Stimulated activated CD8-positive, alpha-beta memory T cell treated with anti-CD3 and anti-CD28 coated beads, Interleukin-12 subunit alpha, Interleukin-12 subunit beta, amount 100 ng/mL, for 1 hour (primary cell): Measurements from ENCODE around the gene DNAJC17.

Experiments used
- DNase-seq: peaks from one replicate; pipeline ENCODE4 v3.0.0-alpha.2; 2020; ENCODE audit warnings: low read depth

The DNAJC17 gene

DNA sequence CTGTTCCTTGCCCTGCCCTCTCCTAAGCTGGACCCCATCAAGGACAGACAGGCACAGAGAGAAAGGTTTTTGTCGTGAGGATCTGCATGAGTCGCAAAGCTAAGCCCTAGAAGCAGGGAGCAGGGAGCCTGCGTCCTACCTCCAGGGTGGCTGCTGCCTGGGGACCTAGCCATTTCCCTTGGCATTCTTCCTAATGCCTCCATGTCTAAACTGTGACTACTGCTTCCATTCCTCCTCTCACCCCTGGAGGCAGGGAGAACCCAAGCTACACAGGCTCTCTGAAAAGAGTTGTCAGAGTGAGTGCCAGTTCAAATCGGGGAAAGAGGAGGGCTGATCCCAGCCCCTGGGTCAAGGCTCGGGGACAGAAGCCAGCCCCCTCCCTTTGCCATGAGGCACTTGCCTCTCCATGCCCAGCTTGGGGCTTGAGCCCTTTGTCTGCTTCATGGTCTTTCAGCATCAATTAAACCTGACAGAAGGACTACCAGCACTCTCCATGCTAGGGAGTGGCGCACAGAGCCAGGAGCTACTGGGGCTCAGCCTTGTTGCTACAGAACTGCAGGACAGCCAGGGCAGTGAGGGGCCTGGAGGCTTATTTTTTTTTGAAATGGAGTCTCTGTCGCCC is 41.0 kb downstream of the DNAJC17 start:
- DNase-seq = no peak

DNA sequence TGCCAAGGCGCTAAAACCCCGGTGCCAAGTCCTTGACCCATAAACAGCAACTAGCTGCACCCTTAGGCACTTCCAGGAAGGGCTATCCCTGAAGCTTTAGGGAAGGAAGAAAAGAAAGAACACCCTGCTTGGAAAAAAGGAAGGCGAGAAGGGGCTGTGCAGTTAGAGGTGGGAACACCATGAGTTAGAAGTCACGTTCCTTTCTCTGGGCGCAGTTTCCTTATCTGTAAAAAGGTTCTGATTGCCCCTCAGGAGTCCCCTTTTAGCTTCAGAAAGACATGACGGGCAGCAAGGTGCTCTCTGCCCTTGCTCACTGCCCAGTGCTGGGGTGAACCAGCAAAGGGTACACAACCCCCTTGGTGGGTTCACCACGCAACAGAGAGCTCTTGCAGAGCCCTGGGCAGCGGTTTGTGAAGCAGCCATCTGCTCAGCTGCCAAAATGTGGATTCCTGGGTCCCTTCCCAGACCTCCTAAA is 42.6 kb downstream of the DNAJC17 start:
- no peak for DNase-seq

DNA sequence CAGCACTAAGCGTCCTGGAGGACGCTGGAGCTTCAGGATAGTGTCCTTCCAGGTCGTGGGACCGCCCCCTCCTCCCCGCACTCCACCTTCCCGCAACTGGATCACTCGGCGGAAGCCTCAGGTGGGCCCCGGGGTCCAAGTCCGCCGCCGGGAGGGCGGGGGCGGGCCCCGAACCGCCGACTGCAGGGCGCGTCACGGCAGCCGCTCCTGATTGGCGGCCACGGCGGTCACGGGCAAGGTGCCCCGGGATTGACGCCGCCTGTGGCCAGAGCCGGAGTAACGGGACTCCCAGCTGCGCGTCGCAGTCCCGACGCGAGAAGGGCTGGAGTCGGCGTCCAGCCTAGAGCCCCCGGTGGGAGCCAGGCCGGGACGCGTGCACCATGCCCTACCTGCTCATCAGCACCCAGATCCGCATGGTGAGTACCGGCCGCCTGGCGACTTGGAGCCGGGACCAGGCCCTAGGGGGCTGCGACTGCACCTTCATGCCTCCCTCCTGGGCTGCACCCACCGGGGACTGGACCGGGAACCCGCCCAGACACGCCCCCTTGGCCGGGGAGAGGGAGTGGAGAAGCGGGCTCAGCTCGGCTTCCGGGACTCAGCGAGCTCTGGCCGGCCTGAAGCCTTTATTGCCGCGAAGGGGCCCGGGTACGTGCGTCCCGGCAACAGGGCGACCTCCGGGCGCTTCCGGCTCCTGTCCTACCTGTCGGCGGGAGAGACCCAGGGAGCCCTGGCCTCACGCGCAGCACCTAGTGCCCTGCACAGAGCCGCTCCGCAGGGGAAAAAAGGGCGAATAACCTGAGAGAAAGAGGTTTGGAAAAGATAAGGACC is 43.3 kb downstream of the DNAJC17 start, which contains the start of gene GCHFR:
Gene GCHFR (plus strand): TSS at position 268 of the 828 bp plus-strand sequence. CDS start 113 bp downstream, at position 381.
- no peak for DNase-seq

DNA sequence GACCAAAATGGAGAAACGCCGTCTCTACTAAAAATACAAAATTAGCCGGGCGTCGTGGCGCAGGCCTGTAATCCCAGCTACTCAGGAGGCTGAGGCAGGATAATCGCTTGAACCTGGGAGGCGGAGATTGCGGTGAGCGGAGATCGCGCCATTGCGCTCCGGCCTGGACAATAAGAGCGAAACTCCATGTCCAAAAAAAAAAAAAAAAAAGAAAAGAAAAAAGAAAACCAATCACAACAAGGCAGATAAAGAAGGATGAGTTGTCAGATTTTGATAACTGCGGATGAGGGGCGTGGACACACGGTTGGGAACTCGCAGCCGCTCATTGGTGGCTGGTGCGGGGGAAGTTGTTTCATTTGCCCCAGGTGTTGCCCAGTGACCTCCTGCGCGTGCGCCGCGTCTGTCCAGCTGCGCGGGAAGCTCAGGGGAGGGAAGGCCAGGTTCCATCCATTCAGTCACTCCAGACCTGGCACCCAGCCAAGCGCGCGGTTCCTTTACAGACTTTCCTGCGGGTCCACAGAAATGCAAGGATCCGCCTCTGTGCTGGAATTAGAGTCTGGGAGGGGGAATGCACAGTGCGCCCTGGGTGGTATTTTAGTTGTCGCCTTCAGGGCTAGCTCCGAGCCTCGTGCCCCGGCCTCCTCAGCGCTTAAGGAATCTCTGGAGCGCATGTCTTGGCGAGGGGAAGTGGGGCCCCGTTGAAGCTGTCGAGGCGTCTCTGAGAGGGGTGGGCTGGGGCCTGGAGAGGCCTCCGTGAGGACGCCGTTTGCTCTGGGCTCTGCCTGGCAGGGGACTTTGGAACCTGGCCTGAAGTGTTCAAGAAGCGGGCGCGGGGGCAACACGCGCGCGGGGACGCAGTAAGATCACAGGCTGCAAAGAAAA is 44.1 kb downstream of the DNAJC17 start:
- no peak for DNase-seq

DNA sequence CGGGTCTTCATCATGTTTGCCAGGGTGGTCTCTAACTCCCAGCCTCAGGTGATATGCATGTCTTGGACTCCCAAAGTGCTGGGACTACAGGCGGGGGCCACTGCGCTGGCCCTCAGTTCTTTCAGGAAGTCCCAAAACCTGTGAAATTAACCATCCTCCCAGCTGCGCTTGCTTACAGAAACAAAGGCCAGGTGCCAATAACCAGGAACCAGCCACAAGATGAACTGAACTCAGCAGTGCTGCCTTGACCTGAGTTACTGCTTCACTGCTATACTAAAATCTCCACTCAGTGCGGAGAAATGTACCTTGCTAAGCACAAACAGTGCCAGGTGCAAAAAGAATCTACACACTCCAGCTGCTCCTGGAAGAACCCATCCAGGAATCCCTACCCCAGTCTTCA is 47.3 kb downstream of the DNAJC17 start:
- DNase-seq = no peak

DNA sequence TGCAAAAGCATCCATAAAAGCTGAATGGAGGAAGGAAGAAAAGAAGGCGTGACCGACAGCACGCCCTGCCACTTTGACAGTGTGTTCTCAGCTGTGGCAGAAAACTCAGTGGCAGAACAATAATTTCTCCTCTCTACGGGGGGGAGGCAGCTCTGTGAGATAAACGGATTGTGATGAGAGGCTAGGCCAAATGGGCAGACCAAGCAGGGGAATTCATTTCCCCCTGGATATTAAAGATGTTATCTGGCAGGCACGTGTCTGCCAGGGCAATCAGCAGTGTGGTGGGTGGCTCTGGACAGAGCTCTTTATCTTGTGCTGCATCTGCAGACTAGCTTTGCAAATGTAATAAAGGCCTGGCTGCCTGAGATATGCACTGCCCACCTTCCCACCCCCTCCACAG is 50.3 kb downstream of the DNAJC17 start:
- no peak for DNase-seq

DNA sequence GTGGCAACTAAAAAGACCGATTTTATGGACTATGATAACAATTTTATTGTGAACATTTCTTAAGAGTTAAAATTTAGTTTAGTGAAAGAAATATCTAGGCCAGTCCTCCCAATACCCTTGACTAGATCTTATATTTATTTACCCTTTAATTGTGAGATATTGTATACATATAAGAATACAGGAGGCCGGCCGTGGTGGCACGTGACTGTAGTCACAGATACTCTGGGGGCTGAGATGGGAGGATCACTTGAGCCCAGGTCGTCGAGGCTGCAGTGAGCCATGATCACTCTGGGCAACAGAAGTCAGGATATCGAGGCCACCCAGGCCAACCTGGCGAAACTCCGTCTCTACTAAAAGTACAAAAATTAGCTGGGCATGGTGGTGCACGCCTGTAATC is 51.5 kb downstream of the DNAJC17 start:
- no peak for DNase-seq

DNA sequence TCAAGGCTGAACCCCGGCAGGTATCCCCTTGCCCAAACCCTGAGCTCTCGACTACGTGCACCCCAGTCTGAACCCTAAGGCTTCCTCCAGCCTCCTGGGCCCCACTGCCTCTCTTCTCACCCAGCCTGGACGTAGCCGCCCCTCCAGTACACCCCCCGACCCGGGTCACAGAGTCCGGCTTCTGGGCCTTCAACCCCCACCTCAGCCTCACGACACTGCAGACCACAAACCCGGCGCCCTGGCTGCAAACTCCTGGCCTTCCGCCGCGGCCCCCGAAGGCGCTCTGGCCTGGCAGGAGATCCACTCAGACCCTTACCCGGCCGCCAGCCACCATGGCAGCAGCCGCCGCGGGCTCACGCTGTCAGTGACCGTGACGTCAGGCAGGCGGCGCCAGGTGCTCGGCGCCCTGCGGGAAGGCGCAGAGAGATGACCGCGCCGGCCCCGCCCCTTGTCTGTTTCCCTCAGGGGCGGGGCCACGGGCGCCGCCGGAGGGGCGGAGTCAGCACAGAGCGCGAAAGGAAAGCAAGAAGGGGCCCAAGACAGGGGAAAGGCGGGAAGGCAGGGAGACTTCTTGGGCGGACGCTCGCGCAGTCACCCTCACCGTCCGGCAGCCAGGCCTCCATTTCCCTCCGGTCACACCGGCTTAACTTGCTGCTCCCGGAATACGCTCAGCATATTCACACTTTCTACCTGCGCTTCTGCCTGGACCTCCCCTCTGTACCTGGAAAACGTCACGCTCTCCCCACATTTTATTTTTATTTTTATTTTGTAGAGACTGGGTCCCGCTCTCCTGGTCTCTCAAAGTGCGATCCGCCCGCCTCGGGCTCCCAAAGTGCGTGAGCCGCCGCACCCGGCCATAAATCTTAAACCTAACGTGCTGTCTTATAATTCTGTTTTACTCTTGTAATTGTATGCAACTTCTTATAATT is 52.1 kb downstream of the DNAJC17 start, which contains the start of gene RMDN3:
Gene RMDN3 (minus strand): TSS at position 372 of the 929 bp plus-strand sequence. CDS start 471 bp downstream, outside the sequence.
- DNase-seq = peak; percentile 83

DNA sequence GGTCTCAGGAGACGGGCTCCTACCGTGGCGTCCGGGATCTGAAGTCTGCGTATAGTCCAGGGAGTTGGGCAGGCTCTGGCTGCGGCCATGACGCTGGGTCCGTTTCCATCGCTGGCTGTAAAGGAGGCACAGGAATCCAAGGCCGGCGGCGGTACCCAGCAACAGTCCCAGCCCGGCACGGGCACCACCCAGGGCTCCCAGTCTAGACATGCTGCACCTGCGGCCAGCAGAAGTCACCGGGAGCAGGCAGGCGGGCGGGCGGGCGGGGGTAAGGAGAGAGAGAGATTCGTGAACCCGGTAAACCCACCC is 52.7 kb downstream of the DNAJC17 start:
- DNase-seq = no peak

DNA sequence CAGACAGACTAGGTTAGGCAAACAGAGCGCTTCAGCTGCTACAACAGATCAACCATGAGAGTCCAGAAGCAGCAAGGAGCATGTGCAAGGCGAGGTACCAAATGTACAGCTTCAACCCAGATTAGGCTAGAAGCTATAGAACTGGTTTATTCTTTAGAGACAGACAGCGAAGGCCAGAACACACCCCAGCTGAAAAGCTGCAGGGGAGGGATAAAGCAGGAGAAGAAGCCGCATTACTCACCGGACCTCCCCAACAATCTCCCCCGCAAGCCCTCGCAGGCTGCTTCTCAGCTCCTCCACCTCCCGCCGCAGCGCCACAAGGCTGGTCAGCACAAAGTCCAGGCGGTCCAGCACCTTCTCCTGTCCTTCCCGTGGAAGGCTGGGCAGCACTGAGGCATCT is 55.5 kb downstream of the DNAJC17 start:
- DNase-seq = no peak

DNA sequence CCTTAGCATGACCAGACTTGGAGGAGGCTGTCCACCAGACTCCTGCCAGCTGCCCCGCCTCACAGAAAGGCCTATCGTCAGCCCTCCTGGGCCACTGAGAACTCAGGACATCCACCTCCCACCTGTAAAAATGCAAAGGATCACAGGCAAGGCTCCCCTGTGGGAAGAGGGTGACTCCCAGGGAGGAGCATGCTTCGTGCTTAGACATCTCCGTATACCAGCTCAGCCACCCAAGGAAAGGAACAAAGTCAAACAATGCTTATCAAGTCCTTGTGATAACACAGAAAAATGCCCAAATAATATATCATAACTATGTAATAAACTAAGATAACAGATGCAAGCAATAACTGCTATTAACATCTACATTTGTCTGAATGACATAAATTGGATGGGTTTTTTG is 56.4 kb downstream of the DNAJC17 start:
- DNase-seq = no peak

DNA sequence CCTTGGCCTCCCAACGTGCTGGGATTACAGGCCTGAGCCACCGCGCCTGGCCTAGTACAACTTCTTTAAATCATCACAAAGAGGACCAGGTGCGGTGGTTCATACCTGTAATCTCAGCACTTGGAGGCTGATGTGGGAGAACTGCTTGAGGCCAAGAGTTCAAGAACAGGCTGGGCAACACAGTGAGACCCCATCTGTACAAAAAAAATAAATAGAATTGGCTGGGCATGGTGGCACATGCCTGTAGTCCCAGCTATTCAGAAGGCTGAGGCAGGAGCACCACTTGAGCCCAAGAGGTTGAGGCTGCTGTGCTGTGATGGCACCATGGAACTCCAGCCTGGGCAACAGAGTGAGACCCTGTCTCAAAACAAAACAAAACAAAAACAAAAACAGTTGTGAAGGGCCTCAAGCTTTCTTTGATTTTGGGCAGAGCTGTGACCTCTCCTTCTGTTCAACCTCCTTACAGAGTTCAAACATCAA is 58.1 kb downstream of the DNAJC17 start:
- DNase-seq = no peak

DNA sequence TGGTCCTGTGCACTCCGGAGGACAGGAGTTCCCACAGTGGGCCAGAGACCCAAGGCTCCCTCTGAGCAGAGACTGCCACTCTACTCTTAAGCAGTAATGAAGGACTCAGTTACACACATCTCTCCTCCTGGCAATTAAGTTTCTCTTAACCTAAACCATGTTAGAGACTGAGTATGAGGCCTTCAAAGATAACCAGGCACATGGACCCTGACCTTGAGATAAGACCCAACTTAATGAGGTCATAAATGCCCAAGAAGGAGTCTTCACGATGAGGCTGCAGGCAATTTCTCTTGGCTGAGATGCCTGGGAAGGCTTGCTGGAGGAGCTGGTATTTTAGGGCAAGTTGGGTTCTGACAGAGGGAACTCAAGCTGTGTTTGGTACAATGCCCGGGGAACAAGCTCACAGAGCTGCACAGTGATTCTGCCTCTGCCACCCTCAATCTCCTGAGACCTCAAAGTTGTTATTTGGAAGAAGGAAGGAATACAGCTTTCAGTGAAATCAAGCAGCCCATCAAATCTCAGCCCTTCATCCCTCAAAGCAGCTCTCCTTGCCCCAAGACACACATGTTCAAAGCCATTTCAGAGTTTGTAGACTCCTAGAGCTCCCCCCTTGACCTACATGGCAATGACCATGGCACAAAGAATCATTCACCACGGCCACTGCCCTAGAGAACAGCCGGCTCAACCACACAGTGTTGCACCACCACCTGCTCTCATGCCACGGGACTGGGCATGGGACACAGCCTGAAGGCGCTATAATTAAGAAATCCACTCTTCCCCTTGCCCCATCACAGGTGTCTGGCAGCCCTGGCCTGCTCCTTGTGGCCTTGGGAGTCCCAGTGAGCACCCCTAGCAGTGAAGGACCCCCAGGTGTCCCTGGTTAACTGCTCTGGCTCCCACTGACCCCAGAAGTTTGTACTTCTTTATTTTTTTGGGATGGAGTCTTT is 59.3 kb downstream of the DNAJC17 start:
- DNase-seq = no peak

DNA sequence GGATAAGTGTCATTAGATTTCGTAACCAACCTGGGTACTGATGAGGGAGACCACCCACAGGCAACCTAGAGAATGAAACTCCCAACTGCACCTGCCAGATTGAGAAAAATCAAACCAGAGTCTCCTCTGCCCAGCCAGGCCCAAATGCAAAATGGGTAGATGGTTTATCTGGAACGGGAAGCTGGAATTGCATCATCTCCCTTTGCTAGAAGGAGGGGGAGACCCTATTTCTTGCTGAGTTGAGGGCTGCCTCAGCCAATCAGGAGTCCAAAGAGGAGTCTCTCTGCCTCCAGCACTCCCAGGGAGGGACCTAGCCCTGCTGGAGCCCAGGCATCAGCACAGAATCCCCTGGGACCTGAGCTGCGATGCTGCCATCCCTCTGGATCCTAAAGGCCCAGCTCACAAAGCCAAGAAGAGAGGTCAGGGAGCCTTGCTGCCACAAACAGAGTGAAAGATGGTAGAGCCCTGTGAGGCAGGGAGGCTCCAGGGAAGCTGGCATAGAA is 60.3 kb downstream of the DNAJC17 start:
- DNase-seq = no peak

DNA sequence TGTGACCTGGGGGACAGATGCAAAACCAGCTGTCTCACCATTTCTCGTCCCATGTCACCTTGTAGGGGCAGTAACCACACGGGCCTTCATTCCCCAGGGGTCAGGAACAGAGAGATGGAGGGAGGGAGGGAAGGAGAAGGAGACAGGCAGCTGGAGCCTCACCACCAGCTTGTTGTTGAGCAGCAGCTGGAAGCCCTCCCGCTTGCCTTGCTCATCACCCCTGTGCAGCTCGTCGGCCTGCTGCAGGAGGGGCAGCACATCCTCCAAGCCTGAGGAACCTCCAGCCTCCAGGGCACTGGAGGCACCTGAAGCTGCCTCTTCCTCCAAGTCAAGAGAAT is 62.5 kb downstream of the DNAJC17 start:
- no peak for DNase-seq

DNA sequence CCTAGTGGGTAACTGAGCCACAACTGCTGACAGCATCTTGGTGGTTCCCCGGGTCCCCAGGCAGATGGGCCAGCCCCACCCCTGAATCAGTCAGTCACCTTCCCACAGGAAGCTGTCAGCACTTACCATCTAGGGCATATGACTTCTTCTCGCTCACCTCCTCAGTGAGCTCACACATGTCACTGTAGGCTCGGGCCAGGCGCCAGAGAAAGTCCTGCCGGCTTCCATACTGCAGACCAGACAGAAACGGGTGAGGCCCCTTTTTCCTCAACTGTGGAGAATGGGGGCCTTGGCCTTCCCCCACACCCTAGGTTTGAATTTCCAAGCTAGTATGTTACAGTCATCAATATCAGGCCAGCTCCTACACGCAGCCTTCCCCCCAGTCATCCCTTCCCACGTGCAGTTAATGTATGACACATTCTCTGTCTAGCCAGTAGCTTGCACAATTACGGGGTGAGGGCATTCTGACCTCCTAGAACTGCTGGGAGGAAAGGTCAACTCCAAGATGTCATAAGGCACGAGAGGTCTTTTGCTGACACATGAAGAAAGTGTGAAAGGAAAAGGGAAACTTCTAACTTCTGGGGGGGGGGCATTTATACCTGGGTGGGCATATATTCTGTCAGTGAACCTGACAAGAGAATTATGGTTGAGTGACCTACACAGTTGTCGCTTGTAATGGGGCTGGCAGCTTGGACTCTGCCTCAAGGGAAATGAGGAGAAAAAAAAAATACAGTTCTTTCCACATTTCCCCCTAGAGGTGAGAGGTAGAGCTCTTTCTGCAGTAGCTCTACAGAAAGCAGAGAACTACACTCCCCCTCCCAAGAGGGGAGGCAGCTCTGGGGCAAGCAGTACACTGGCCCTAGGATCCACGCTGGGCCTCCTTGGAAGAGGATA is 63.1 kb downstream of the DNAJC17 start:
- DNase-seq = peak; percentile 53

DNA sequence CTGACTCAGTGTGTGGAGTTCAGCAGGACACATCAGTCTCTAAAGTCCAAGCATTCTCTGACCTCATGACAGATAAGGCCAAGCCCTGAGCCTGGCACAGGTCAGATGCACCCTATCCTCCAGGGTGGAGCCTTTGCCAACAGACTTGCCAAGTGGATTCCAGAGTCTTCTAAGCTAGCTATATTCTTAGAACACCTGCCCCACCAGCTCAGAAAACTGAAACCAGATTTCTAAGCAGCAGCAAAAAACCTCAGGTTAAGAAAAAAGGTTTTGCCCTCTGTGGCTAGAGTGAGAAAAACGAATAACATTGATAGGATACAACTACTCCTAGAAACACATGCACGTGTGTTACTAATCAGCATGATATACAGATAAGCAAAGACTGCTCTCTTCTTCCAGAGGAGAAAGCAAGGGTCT is 63.8 kb downstream of the DNAJC17 start:
- DNase-seq = no peak

DNA sequence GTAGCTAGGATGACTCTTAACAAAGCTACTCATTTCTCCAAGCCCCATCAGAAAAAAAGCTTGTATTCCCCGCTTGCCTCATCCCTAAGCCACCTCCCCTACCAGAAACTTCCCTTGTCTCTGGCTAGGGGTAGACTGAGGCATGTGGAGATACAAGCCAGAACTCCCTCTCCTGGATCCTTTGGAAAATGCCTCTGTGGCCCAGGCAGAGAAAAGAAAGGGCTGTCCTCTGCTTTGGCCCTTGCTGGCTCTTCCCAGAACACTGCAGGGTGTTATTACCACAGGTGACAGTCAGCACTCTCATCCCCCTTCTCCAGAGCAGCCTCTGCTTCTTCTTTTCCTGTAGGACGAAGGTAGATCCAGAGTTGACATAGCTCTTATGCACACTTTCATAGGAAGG is 67.4 kb downstream of the DNAJC17 start:
- DNase-seq = no peak

DNA sequence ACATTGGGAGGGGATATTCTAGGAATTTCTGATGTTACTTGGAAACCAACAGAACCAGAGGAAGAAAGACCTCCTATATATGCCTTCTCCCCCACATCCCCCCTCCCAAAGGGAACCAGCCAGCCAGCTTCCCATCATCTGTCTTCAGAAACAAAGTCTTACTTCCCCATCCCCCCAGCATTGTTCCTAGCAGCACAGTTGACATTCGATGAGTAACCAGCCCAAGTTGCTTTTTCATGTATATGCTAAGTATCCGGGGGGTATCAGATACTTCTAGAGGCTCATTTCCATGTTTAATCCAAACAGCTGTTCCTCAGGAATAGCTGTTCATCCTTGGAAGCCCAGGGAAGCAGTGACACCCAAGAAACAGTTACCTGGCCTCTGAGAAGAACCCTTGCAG is 68.2 kb downstream of the DNAJC17 start:
- no peak for DNase-seq
